Stomach (tissue), 4 donors: Measurements from ENCODE around the gene NCAPH2.

Source experiments
- EP300 ChIP-seq: sonication (generic); formaldehyde crosslinking; IDR thresholded peaks from one replicate; pipeline ENCODE4 v1.6.1; 2017; ENCODE audit warnings: antibody characterized with exemption
- TF ChIP-seq, protein P1 (sequence below), 7 experiments: fragments of 450-650 bp in 4 of 7; fragments of 200-600 bp in 3 of 7; sonication (generic) in 3 of 7; IDR thresholded peaks; one replicate each; pipeline ENCODE4 v1.5.1; 2016 to 2019; ENCODE audit warnings: antibody characterized with exemption in 7 of 7, control low read depth in 2 of 7, mild to moderate bottlenecking in 1 of 7

DNA sequence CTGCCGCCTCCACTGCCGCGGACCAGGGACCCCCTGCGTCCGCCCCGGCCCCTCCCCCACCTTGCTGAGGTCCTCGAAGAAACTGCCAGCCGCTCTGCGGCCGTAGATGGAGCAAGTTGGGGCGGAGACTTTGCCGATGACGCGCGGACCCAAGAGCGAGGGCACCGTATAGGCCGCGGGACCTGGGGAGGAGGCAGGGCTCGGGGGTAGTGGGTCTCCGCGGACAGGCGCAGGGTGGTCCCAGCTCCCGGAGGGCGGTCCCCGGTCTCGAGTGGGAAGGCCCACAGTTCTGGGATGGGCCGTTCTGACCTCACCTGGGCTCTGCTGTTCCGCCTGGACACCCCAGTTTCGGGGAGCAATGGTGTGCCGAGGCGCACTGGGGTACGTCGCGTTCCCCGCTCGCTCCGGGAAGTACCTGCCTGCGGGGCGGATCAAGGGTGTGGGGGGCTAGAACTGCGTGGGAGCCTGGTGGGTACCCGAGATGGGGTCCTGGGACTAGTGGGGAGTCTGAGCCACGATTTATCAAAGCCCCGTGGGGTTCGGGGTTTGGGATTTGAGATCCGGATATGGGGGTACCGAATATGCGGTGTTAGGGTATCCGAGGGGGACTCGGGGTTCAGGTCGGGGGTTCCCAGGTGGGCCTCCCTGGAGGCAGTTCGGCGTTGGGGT, 23.0 kb downstream of the NCAPH2 start:
- TF ChIP-seq, protein P1, sequence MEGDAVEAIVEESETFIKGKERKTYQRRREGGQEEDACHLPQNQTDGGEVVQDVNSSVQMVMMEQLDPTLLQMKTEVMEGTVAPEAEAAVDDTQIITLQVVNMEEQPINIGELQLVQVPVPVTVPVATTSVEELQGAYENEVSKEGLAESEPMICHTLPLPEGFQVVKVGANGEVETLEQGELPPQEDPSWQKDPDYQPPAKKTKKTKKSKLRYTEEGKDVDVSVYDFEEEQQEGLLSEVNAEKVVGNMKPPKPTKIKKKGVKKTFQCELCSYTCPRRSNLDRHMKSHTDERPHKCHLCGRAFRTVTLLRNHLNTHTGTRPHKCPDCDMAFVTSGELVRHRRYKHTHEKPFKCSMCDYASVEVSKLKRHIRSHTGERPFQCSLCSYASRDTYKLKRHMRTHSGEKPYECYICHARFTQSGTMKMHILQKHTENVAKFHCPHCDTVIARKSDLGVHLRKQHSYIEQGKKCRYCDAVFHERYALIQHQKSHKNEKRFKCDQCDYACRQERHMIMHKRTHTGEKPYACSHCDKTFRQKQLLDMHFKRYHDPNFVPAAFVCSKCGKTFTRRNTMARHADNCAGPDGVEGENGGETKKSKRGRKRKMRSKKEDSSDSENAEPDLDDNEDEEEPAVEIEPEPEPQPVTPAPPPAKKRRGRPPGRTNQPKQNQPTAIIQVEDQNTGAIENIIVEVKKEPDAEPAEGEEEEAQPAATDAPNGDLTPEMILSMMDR (IDR thresholded peaks at IDR 0.05): no peak
- TF ChIP-seq EP300: no peak
